Fibroblast of the conjunctiva (primary cell): Measurements from ENCODE around the gene TSHZ3.

ENCODE experiments used
- DNase-seq: peaks from one replicate; pipeline ENCODE4 v3.0.0-alpha.2; 2010; ENCODE audit warnings: low read depth

Gene TSHZ3

GRCh38 chr19:31286491-31286890, 62.7 kb downstream of the TSHZ3 start:
- DNase-seq, result no peak

- no peak for DNase-seq
These were observed 63.5 kb downstream of the TSHZ3 start for GRCh38 chr19:31285744-31286143.

GRCh38 chr19:31284621-31285020, 64.6 kb downstream of the TSHZ3 start:
- DNase-seq, result no peak

- no peak for DNase-seq
These were observed 65.5 kb downstream of the TSHZ3 start for GRCh38 chr19:31283701-31284100.

GRCh38 chr19:31282346-31282745, 66.9 kb downstream of the TSHZ3 start:
- DNase-seq, result no peak

- DNase-seq, result no peak
These were observed 68.8 kb downstream of the TSHZ3 start for GRCh38 chr19:31280287-31281006.

- DNase-seq, result no peak
These were observed 69.8 kb downstream of the TSHZ3 start for GRCh38 chr19:31279436-31279765.

- DNase-seq, result no peak
These were observed 70.4 kb downstream of the TSHZ3 start for GRCh38 chr19:31278555-31279435.

- DNase-seq, result no peak
These were observed 71.7 kb downstream of the TSHZ3 start for GRCh38 chr19:31277516-31277915.

GRCh38 chr19:31276831-31277230, 72.4 kb downstream of the TSHZ3 start:
- DNase-seq, result no peak

GRCh38 chr19:31275068-31275334, 74.2 kb downstream of the TSHZ3 start:
- DNase-seq, result no peak

- no peak for DNase-seq
These were observed 74.8 kb downstream of the TSHZ3 start for GRCh38 chr19:31274251-31275067.

- DNase-seq, result no peak
These were observed 76.6 kb downstream of the TSHZ3 start for GRCh38 chr19:31272583-31273106.

- no peak for DNase-seq
These were observed 77.8 kb downstream of the TSHZ3 start for GRCh38 chr19:31271306-31271911.

- DNase-seq, result peak; percentile 17
These were observed 78.3 kb downstream of the TSHZ3 start for GRCh38 chr19:31270897-31271296.

GRCh38 chr19:31269425-31270127, 79.7 kb downstream of the TSHZ3 start:
- DNase-seq, result no peak

- DNase-seq, result no peak
These were observed 80.4 kb downstream of the TSHZ3 start for GRCh38 chr19:31268751-31269383.

GRCh38 chr19:31266731-31267130, 82.5 kb downstream of the TSHZ3 start:
- DNase-seq, result no peak

- no peak for DNase-seq
These were observed 83.0 kb downstream of the TSHZ3 start for GRCh38 chr19:31266196-31266595.

- no peak for DNase-seq
These were observed 85.0 kb downstream of the TSHZ3 start for GRCh38 chr19:31264041-31264778.
